NB4 (cell line): ENCODE measurements around the gene TBCE.

Experiments used
- CTCF ChIP-seq: IDR thresholded peaks from one replicate; pipeline ENCODE4 v1.5.1; 2012; ENCODE audit warnings: low read depth, low read length
- POLR2A ChIP-seq: IDR thresholded peaks from 2 replicates; pipeline ENCODE4 v1.6.1; 2011; ENCODE audit warnings: mild to moderate bottlenecking; ENCODE audit not compliant: insufficient read length; ENCODE audit errors: extremely low read depth

- no peak for TF ChIP-seq CTCF
- no peak for TF ChIP-seq POLR2A
Observed at GRCh38 chr1:235430991-235431390, 63.8 kb downstream of the TBCE start.
